HCT116 (cell line): ENCODE data around the gene TRIM63. TPM values are rescaled to one million over a fixed set of nuclear protein-coding genes. Genes with fewer than 3 reads are reported as not detected.

Experiments used
- ATAC-seq: fragments of 200-7000 bp; cut with Tn5 transposase; 2 replicates; pipeline ENCODE4 v1.9.1; 2020; ENCODE audit warnings: mild to moderate bottlenecking, moderate library complexity
- BruUV-seq: library from RNA; stranded (reverse); fragments of 400-500 nt; replicated peaks from 2 replicates; lab custom pipeline; 2021; lab: Mats Ljungman, UMichigan
- CTCF ChIA-PET: fragments of 300-600 bp; sonication (Branson Sonifier 250); formaldehyde crosslinking; loops from one replicate; lab custom pipeline; 2021; ENCODE audit warnings: antibody characterized with exemption; lab: Charles Lee
- POLR2A ChIA-PET: fragments of 300-600, 350-600 bp; sonication (Branson Sonifier 250); formaldehyde crosslinking; loops from one replicate; lab custom pipeline; 2021; ENCODE audit warnings: antibody characterized with exemption; lab: Charles Lee
- RAD21 ChIA-PET, 2 experiments: fragments of 300-600 bp; sonication (Branson Sonifier 250); formaldehyde crosslinking; loops; one replicate each; lab custom pipeline; 2023; ENCODE audit warnings: low total read pairs in 2 of 2; ENCODE audit not compliant: uncharacterized antibody in 2 of 2, unreplicated experiment in 2 of 2, low non-redundant PET in 1 of 2; lab: Charles Lee
- DNase-seq: peaks from one replicate; pipeline ENCODE4 v3.0.0-alpha.2; 2010; ENCODE audit warnings: low read depth, low spot score
- H2AFZ ChIP-seq: fragments of 200-600 bp; shearing (Covaris generic), sonication (generic); 2 replicates; pipeline ENCODE4 v1.6.1; 2017; ENCODE audit warnings: low read depth, mixed run types, mixed read lengths, antibody characterized with exemption, low read length; ENCODE audit not compliant: poor library complexity, severe bottlenecking
- H3K27ac ChIP-seq: 2 replicates; pipeline ENCODE4 v1.5.1; 2012; ENCODE audit warnings: low read depth, low read length
- H3K27me3 ChIP-seq: fragments of 200-600 bp; sonication (generic); 2 replicates; pipeline ENCODE4 v1.6.1; 2016; ENCODE audit warnings: mixed run types, low read length, mixed read lengths; ENCODE audit not compliant: insufficient read depth
- H3K36me3 ChIP-seq, 2 experiments: fragments of 200-500 bp in 1 of 2; fragments of 200-600 bp in 1 of 2; sonication (Bioruptor generic) in 1 of 2; sonication (generic) in 1 of 2; 2 replicates each; pipeline versions ENCODE4 v1.5.1 to v1.6.1; 2014 to 2016; ENCODE audit warnings: low read length in 2 of 2, inconsistent platforms in 1 of 2, mixed read lengths in 1 of 2, mixed run types in 1 of 2; ENCODE audit not compliant: insufficient read depth in 2 of 2, control insufficient read depth in 1 of 2
- H3K4me1 ChIP-seq, 2 experiments: fragments of 200-600 bp in 1 of 2; sonication (generic) in 1 of 2; 2 replicates each; pipeline versions ENCODE4 v1.5.1 to v1.6.1; 2012 to 2017; ENCODE audit warnings: low read length in 2 of 2, inconsistent platforms in 1 of 2, mild to moderate bottlenecking in 1 of 2, mixed read lengths in 1 of 2, mixed run types in 1 of 2, moderate library complexity in 1 of 2; ENCODE audit not compliant: insufficient read depth in 2 of 2, control insufficient read depth in 1 of 2
- H3K4me2 ChIP-seq: fragments of 200-600 bp; sonication (generic); 2 replicates; pipeline ENCODE4 v1.6.1; 2017; ENCODE audit warnings: mixed run types, low read length, mixed read lengths
- H3K4me3 ChIP-seq, 2 experiments: fragments of 200-600 bp in 1 of 2; sonication (generic) in 1 of 2; replicated peaks in 1 of 2; 2 replicates each; pipeline ENCODE4 v1.5.1; 2011 to 2016; ENCODE audit warnings: low read length in 2 of 2, control low read depth in 1 of 2, low read depth in 1 of 2, mild to moderate bottlenecking in 1 of 2, mixed read lengths in 1 of 2, mixed run types in 1 of 2
- H3K79me2 ChIP-seq: fragments of 200-600 bp; sonication (generic); 2 replicates; pipeline ENCODE4 v1.6.1; 2017; ENCODE audit warnings: mild to moderate bottlenecking, mixed run types, low read length, moderate library complexity, mixed read lengths; ENCODE audit not compliant: insufficient read depth
- H3K9ac ChIP-seq: fragments of 200-600 bp; sonication (generic); 2 replicates; pipeline ENCODE4 v1.6.1; 2016; ENCODE audit warnings: low read length, mixed read lengths
- H3K9me2 ChIP-seq: fragments of 200-600 bp; sonication (generic), shearing (Covaris generic); 2 replicates; pipeline ENCODE4 v1.6.1; 2017; ENCODE audit warnings: mixed run types, mild to moderate bottlenecking, moderate library complexity; ENCODE audit not compliant: insufficient read depth
- H3K9me3 ChIP-seq, 2 experiments: fragments of 200-500 bp in 1 of 2; fragments of 200-600 bp in 1 of 2; sonication (Bioruptor generic) in 1 of 2; sonication (generic) in 1 of 2; 2 replicates each; pipeline ENCODE4 v1.6.1; 2014 to 2017; ENCODE audit warnings: low read length in 2 of 2, mixed read lengths in 2 of 2, inconsistent platforms in 1 of 2, low read depth in 1 of 2, mild to moderate bottlenecking in 1 of 2, mixed run types in 1 of 2, moderate library complexity in 1 of 2; ENCODE audit not compliant: control insufficient read depth in 1 of 2, insufficient read depth in 1 of 2
- H4K20me1 ChIP-seq: fragments of 200-600 bp; sonication (generic), shearing (Covaris generic); 2 replicates; pipeline ENCODE4 v1.6.1; 2017; ENCODE audit warnings: mixed run types, mild to moderate bottlenecking, moderate library complexity; ENCODE audit not compliant: insufficient read depth
- ATF3 ChIP-seq: IDR thresholded peaks from 2 replicates; pipeline ENCODE4 v1.6.1; 2012
- CTCF ChIP-seq, 3 experiments: fragments of 200-600 bp in 1 of 3; sonication (generic) in 1 of 3; IDR thresholded peaks in 2 of 3; conservative IDR thresholded peaks in 1 of 3; 2 replicates each; pipeline ENCODE4 v1.5.1; 2012 to 2017; ENCODE audit warnings: low read depth in 2 of 3, low read length in 2 of 3, antibody characterized with exemption in 1 of 3, borderline replicate concordance in 1 of 3, control low read depth in 1 of 3, mild to moderate bottlenecking in 1 of 3, mixed read lengths in 1 of 3, mixed run types in 1 of 3, moderate library complexity in 1 of 3; ENCODE audit not compliant: insufficient read depth in 1 of 3
- EGR1 ChIP-seq: IDR thresholded peaks from 2 replicates; pipeline ENCODE4 v1.6.1; 2012; ENCODE audit warnings: low read depth
- ELF1 ChIP-seq: IDR thresholded peaks from 2 replicates; pipeline ENCODE4 v1.6.1; 2012; ENCODE audit warnings: low read depth, borderline replicate concordance
- EZH2 ChIP-seq: fragments of 200-600 bp; sonication (generic); IDR thresholded peaks from 2 replicates; pipeline ENCODE4 v1.6.1; 2017; ENCODE audit warnings: antibody characterized with exemption, mixed run types
- EZH2phosphoT487 ChIP-seq: fragments of 200-600 bp; IDR thresholded peaks from 2 replicates; pipeline ENCODE4 v1.6.1; 2018; ENCODE audit warnings: antibody characterized with exemption, borderline replicate concordance
- JUND ChIP-seq: IDR thresholded peaks from 2 replicates; pipeline ENCODE4 v1.6.1; 2012
- MAX ChIP-seq: IDR thresholded peaks from 2 replicates; pipeline ENCODE4 v1.6.1; 2012
- POLR2A ChIP-seq: IDR thresholded peaks from 2 replicates; pipeline ENCODE4 v1.7.0; 2011; ENCODE audit warnings: borderline replicate concordance; ENCODE audit not compliant: insufficient read depth, insufficient read length; ENCODE audit errors: extremely low read depth
- RAD21 ChIP-seq: IDR thresholded peaks from 2 replicates; pipeline ENCODE4 v1.6.1; 2012; ENCODE audit warnings: low read depth, mild to moderate bottlenecking
- REST ChIP-seq: IDR thresholded peaks from 2 replicates; pipeline ENCODE4 v1.6.1; 2012; ENCODE audit warnings: low read depth
- SIN3A ChIP-seq: IDR thresholded peaks from 2 replicates; pipeline ENCODE4 v1.6.1; 2012; ENCODE audit warnings: low read depth
- ZBTB33 ChIP-seq: IDR thresholded peaks from 2 replicates; pipeline ENCODE4 v1.6.1; 2011; ENCODE audit warnings: mild to moderate bottlenecking, low read length, moderate library complexity; ENCODE audit not compliant: insufficient replicate concordance; ENCODE audit errors: extremely low read depth
- intact Hi-C: fragments of 100-400 bp; cut with micrococcal nuclease; formaldehyde crosslinking; loops from 2 replicates; pipeline ENCODE4 v1.10.0; 2022
- total RNA-seq: library from RNA; stranded (reverse); gene quantifications from one replicate; pipeline ENCODE4 v1.2.1, GENCODE V29; 2021; ENCODE audit not compliant: unreplicated experiment

TRIM63 gene
- total RNA-seq, 1 experiment from 2014 or later = not detected

GRCh38 chr1:26050248-26050640, 17.2 kb downstream of the TRIM63 start:
- ATAC-seq (no peak), DNase-seq (no peak)
- Histone ChIP-seq H3K27ac (no peak overlapping the region), H3K79me2 (no peaks in the 10 kb centered on the region), H3K4me1 (no peaks in the 10 kb centered on the region), H3K36me3 (no peaks in the 10 kb centered on the region), H3K9me2 (no peaks in the 10 kb centered on the region), H2AFZ (no peak overlapping the region), H4K20me1 (no peaks in the 10 kb centered on the region), H3K4me3 (no peak overlapping the region), H3K27me3 (no peaks in the 10 kb centered on the region), H3K9me3 (no peaks in the 10 kb centered on the region), H3K9ac (no peak overlapping the region), H3K4me2 (no peak overlapping the region)
- CTCF ChIA-PET = no interaction called here
- TF ChIP-seq JUND (no peak), CTCF (IDR thresholded peaks at IDR 0.05 in 2 of 3, conservative IDR thresholded peaks at IDR 0.05 in 1 of 3; ENCODE audit: borderline replicate concordance in 1 of 3, insufficient read depth in 1 of 3, low read depth in 2 of 3, low read length in 2 of 3) (no peak), EGR1 (no peak), EZH2phosphoT487 (no peak), ZBTB33 (no peak), REST (no peak), POLR2A (no peak), EZH2 (no peak), ATF3 (no peak), SIN3A (no peak), MAX (no peak), RAD21 (no peak), ELF1 (no peak)
- intact Hi-C loops = no loop called here
- no TSS peak for BruUV-seq
- RAD21 ChIA-PET = no interaction called here
- POLR2A ChIA-PET = no interaction called here
